ENCODE results near the gene PCDH9.

PCDH9 gene

GRCh38 chr13:66781241-66781640 lies 448.9 kb downstream of the PCDH9 start:
- Histone ChIP-seq H3K4me1 (ENCODE audit: control insufficient read depth, insufficient read depth, low read depth, low read length) (no peaks in the 10 kb centered on the region), H3K18ac (ENCODE audit: low read depth in 1 of 2, low read length in 2 of 2) (no peak overlapping the region), H3K4ac (ENCODE audit: low read depth in 1 of 2, low read length in 2 of 2) (no peak overlapping the region), H3K27me3 (ENCODE audit: control insufficient read depth in 1 of 2, insufficient read depth in 1 of 2, low read length in 2 of 2) (no peaks in the 10 kb centered on the region), H2AK5ac (ENCODE audit: low read length, severe bottlenecking) (no peak overlapping the region), H3K14ac (ENCODE audit: low read length in 2 of 2) (no peak overlapping the region), H2AFZ (ENCODE audit: low read depth, low read length) (no peak overlapping the region), H4K91ac (ENCODE audit: low read length) (no peak overlapping the region), H3K4me2 (ENCODE audit: low read length, poor library complexity, severe bottlenecking) (no peak overlapping the region), H2BK12ac (ENCODE audit: low read length in 2 of 2) (no peak overlapping the region), H3K9ac (ENCODE audit: low read length) (no peak overlapping the region), H2BK120ac (ENCODE audit: low read depth, low read length) (no peak overlapping the region), H2BK15ac (ENCODE audit: low read depth, poor library complexity, severe bottlenecking) (no peak overlapping the region), H2BK5ac (ENCODE audit: low read depth, low read length, poor library complexity, severe bottlenecking) (no peak overlapping the region), H3K79me1 (replicated peaks; ENCODE audit: low read length, poor library complexity, severe bottlenecking) (no peaks in the 10 kb centered on the region), H3K36me3 (ENCODE audit: control insufficient read depth in 1 of 2, insufficient read depth in 2 of 2, low read depth in 1 of 2, low read length in 2 of 2) (no peaks in the 10 kb centered on the region), H3K27ac (ENCODE audit: low read length, poor library complexity, severe bottlenecking) (no peak overlapping the region), H3K9me3 (ENCODE audit: control insufficient read depth, low read length) (no peaks in the 10 kb centered on the region), H3K23ac (ENCODE audit: low read length in 2 of 2) (no peak overlapping the region), H4K8ac (ENCODE audit: low read length) (no peak overlapping the region), H3K4me3 (ENCODE audit: insufficient read depth in 1 of 2, low read depth in 1 of 2, low read length in 2 of 2) (no peak overlapping the region)
- 100% methylated on average over 2 of the region's 2 CpGs for WGBS
- no peak for DNase-seq

GRCh38 chr13:66780814-66781213 lies 449.3 kb downstream of the PCDH9 start:
- Histone ChIP-seq H3K14ac (ENCODE audit: low read length in 2 of 2) (no peak overlapping the region), H2BK5ac (ENCODE audit: low read depth, low read length, poor library complexity, severe bottlenecking) (no peak overlapping the region), H2BK15ac (ENCODE audit: low read depth, poor library complexity, severe bottlenecking) (no peak overlapping the region), H3K23ac (ENCODE audit: low read length in 2 of 2) (no peak overlapping the region), H4K8ac (ENCODE audit: low read length) (no peak overlapping the region), H2BK120ac (ENCODE audit: low read depth, low read length) (no peak overlapping the region), H3K27me3 (ENCODE audit: control insufficient read depth in 1 of 2, insufficient read depth in 1 of 2, low read length in 2 of 2) (no peaks in the 10 kb centered on the region), H3K4me3 (ENCODE audit: insufficient read depth in 1 of 2, low read depth in 1 of 2, low read length in 2 of 2) (no peak overlapping the region), H4K91ac (ENCODE audit: low read length) (no peak overlapping the region), H2AFZ (ENCODE audit: low read depth, low read length) (no peak overlapping the region), H3K36me3 (ENCODE audit: control insufficient read depth in 1 of 2, insufficient read depth in 2 of 2, low read depth in 1 of 2, low read length in 2 of 2) (no peaks in the 10 kb centered on the region), H2BK12ac (ENCODE audit: low read length in 2 of 2) (no peak overlapping the region), H3K4me1 (ENCODE audit: control insufficient read depth, insufficient read depth, low read depth, low read length) (no peaks in the 10 kb centered on the region), H3K4ac (ENCODE audit: low read depth in 1 of 2, low read length in 2 of 2) (no peak overlapping the region), H3K18ac (ENCODE audit: low read depth in 1 of 2, low read length in 2 of 2) (no peak overlapping the region), H3K9ac (ENCODE audit: low read length) (no peak overlapping the region), H3K79me1 (replicated peaks; ENCODE audit: low read length, poor library complexity, severe bottlenecking) (no peaks in the 10 kb centered on the region), H2AK5ac (ENCODE audit: low read length, severe bottlenecking) (no peak overlapping the region), H3K9me3 (ENCODE audit: control insufficient read depth, low read length) (no peaks in the 10 kb centered on the region), H3K4me2 (ENCODE audit: low read length, poor library complexity, severe bottlenecking) (no peak overlapping the region), H3K27ac (ENCODE audit: low read length, poor library complexity, severe bottlenecking) (no peak overlapping the region)
- no peak for DNase-seq
- WGBS = 90% methylated on average over 2 of the region's 3 CpGs

GRCh38 chr13:66778461-66778860 lies 451.7 kb downstream of the PCDH9 start:
- Histone ChIP-seq H4K8ac (ENCODE audit: low read length) (no peak overlapping the region), H3K79me1 (replicated peaks; ENCODE audit: low read length, poor library complexity, severe bottlenecking) (no peaks in the 10 kb centered on the region), H2BK5ac (ENCODE audit: low read depth, low read length, poor library complexity, severe bottlenecking) (no peak overlapping the region), H2AFZ (ENCODE audit: low read depth, low read length) (no peak overlapping the region), H3K27me3 (ENCODE audit: control insufficient read depth in 1 of 2, insufficient read depth in 1 of 2, low read length in 2 of 2) (no peaks in the 10 kb centered on the region), H3K18ac (ENCODE audit: low read depth in 1 of 2, low read length in 2 of 2) (no peak overlapping the region), H4K91ac (ENCODE audit: low read length) (no peak overlapping the region), H2AK5ac (ENCODE audit: low read length, severe bottlenecking) (no peak overlapping the region), H3K4me2 (ENCODE audit: low read length, poor library complexity, severe bottlenecking) (no peak overlapping the region), H3K14ac (ENCODE audit: low read length in 2 of 2) (no peak overlapping the region), H3K9ac (ENCODE audit: low read length) (no peak overlapping the region), H2BK120ac (ENCODE audit: low read depth, low read length) (no peak overlapping the region), H3K9me3 (ENCODE audit: control insufficient read depth, low read length) (no peaks in the 10 kb centered on the region), H2BK12ac (ENCODE audit: low read length in 2 of 2) (no peak overlapping the region), H3K36me3 (ENCODE audit: control insufficient read depth in 1 of 2, insufficient read depth in 2 of 2, low read depth in 1 of 2, low read length in 2 of 2) (no peaks in the 10 kb centered on the region), H3K4ac (ENCODE audit: low read depth in 1 of 2, low read length in 2 of 2) (no peak overlapping the region), H3K23ac (ENCODE audit: low read length in 2 of 2) (no peak overlapping the region), H3K4me1 (ENCODE audit: control insufficient read depth, insufficient read depth, low read depth, low read length) (no peaks in the 10 kb centered on the region), H3K4me3 (ENCODE audit: insufficient read depth in 1 of 2, low read depth in 1 of 2, low read length in 2 of 2) (no peak overlapping the region), H2BK15ac (ENCODE audit: low read depth, poor library complexity, severe bottlenecking) (no peak overlapping the region), H3K27ac (ENCODE audit: low read length, poor library complexity, severe bottlenecking) (no peak overlapping the region)
- WGBS = no CpG with 5 or more reads among the region's 1 CpG
- peak; percentile 6 for DNase-seq

GRCh38 chr13:66775196-66775595 lies 454.9 kb downstream of the PCDH9 start:
- Histone ChIP-seq H2BK12ac (ENCODE audit: low read length in 2 of 2) (no peak overlapping the region), H2BK5ac (ENCODE audit: low read depth, low read length, poor library complexity, severe bottlenecking) (no peak overlapping the region), H2BK120ac (ENCODE audit: low read depth, low read length) (no peak overlapping the region), H2AK5ac (ENCODE audit: low read length, severe bottlenecking) (no peak overlapping the region), H2AFZ (ENCODE audit: low read depth, low read length) (no peak overlapping the region), H3K9me3 (ENCODE audit: control insufficient read depth, low read length) (no peaks in the 10 kb centered on the region), H4K91ac (ENCODE audit: low read length) (no peak overlapping the region), H3K27ac (ENCODE audit: low read length, poor library complexity, severe bottlenecking) (no peak overlapping the region), H3K4me3 (ENCODE audit: insufficient read depth in 1 of 2, low read depth in 1 of 2, low read length in 2 of 2) (no peak overlapping the region), H4K8ac (ENCODE audit: low read length) (no peak overlapping the region), H3K9ac (ENCODE audit: low read length) (no peak overlapping the region), H3K4me2 (ENCODE audit: low read length, poor library complexity, severe bottlenecking) (no peak overlapping the region), H3K14ac (ENCODE audit: low read length in 2 of 2) (no peak overlapping the region), H3K4me1 (ENCODE audit: control insufficient read depth, insufficient read depth, low read depth, low read length) (no peaks in the 10 kb centered on the region), H3K36me3 (ENCODE audit: control insufficient read depth in 1 of 2, insufficient read depth in 2 of 2, low read depth in 1 of 2, low read length in 2 of 2) (no peaks in the 10 kb centered on the region), H3K4ac (ENCODE audit: low read depth in 1 of 2, low read length in 2 of 2) (no peak overlapping the region), H3K27me3 (ENCODE audit: control insufficient read depth in 1 of 2, insufficient read depth in 1 of 2, low read length in 2 of 2) (no peaks in the 10 kb centered on the region), H3K18ac (ENCODE audit: low read depth in 1 of 2, low read length in 2 of 2) (no peak overlapping the region), H3K23ac (ENCODE audit: low read length in 2 of 2) (no peak overlapping the region), H3K79me1 (replicated peaks; ENCODE audit: low read length, poor library complexity, severe bottlenecking) (no peaks in the 10 kb centered on the region), H2BK15ac (ENCODE audit: low read depth, poor library complexity, severe bottlenecking) (no peak overlapping the region)
- 92% methylated on average over 2 of the region's 3 CpGs for WGBS
- DNase-seq = no peak
